Measurements from ENCODE around the gene HPS5.

GRCh38 chr11:18324381-18324780 lies 2.4 kb upstream of the HPS5 start:
- TF ChIP-seq CTCF (IDR thresholded peaks at IDR 0.05) = no peak
- no peak for TF ChIP-seq POLR2AphosphoS5 (IDR thresholded peaks at IDR 0.05)
- TF ChIP-seq POLR2A (IDR thresholded peaks at IDR 0.05; ENCODE audit: low read depth) = no peak

Data from esophagus muscularis mucosa (tissue), 3 donors.